NCI-H2107 (cell line): Measurements from ENCODE around the gene ZNF195.
"Not testable (repeated sequence)": the region's sequence is repeated elsewhere in the genome, so short reads cannot be mapped to it uniquely, and the experiment has no call there.

Source experiments
- DNase-seq: peaks from one replicate; lab custom pipeline; 2025; lab: John Stamatoyannopoulos, UW

The ZNF195 gene

DNA sequence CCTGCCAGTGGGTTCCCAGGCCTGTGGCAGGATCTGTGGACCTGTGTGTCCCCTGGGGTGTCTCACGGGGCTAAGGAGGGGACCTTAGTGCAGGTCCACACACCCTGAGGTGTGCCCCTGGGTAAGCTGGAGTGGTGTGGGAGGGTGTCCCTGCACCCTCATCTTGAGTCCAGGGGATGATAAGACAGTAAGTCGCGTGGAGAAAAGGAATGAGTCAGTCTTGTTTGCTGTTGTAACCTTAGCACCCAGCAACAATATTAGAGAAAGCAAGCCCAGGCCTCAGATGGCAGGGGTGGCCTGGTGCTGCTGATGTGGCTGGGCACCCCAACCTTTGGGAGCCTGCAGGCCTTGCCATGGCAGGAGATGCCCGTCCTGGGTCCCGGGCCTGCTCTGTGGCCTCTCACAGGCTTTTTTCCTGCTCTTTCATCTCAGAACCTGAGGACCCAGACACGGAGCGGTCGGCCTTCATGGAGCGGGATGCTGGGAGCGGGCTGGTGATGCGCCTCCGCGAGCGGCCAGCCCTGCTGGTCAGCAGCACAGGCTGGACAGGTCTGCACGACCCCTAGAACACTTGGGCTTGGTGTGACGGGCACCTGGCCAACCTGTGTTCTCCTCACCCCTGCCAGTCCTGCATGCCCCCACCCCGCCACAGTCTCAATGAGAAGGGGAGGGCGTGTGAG is 23.4 kb upstream of the ZNF195 start:
- not testable (repeated sequence) for DNase-seq

DNA sequence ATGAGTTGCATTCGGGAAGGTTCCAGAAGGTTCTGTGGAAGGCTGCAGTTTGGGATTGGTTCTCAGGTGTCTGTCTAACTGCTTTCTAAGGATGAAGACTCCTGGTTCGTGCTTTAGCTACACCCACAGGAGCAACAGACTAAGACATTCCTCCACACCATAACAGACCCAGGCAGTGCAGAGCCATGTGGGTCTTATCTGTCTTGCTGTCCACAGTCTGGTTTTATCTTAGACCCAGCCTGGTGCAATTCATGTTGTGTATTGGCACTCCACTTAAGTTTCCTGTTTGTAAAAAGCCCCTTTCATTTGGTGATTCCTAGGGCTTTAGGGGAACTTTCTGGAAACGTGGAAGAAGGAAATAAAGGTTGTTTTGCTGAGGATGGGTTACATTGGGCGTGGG is 22.1 kb upstream of the ZNF195 start:
- not testable (repeated sequence) for DNase-seq

DNA sequence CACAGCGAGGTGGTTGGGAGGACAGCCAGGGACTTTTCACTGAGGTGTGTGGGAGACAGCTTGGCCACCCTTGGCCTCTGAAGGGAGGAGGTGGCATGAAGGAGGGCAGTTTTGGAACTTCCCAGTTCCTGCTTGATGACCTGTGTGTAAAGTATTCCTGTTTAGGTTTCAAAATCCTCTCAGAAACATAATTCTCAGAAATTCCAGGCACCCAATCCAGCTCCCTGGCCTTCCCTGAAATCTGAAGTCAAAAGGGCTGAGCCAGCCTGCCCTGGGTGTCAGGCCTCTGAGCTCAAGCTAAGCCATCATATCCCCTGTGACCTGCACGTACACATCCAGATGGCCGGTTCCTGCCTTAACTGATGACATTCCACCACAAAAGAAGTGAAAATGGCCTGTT is 19.6 kb upstream of the ZNF195 start:
- DNase-seq = not testable (repeated sequence)

DNA sequence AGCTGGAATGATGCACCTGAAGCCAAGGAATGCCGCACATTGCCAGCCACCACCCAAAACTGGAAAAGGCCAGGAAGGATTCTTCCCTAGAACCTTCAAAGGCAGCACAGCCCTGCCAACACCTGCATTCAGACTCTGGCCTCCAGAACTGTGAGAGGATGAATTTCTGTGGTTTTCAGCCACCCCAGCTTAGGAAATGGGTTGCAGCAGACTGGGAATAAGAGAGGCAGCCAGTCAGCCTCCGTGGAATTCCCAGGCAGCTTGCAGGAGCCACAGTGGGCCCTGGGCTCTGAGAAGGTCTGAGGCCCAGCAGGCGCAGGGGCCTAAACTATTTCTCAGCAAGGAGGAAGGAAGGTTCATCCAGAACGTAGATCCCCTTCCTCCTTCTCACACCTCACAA is 19.2 kb upstream of the ZNF195 start:
- not testable (repeated sequence) for DNase-seq

DNA sequence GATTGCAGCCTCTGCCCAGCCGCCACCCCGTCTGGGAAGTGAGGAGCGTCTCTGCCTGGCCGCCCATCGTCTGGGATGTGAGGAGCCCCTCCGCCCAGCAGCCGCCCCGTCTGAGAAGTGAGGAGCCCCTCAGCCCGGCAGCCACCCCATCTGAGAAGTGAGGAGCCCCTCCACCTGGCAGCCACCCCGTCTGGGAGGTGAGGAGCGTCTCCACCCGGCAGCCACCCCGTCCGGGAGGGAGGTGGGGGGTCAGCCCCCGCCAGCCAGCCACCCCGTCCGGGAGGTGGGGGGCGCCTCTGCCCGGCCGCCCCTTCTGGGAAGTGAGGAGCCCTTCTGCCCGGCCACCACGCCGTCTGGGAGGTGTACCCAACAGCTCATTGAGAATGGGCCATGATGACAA is 18.3 kb upstream of the ZNF195 start:
- DNase-seq = not testable (repeated sequence)

DNA sequence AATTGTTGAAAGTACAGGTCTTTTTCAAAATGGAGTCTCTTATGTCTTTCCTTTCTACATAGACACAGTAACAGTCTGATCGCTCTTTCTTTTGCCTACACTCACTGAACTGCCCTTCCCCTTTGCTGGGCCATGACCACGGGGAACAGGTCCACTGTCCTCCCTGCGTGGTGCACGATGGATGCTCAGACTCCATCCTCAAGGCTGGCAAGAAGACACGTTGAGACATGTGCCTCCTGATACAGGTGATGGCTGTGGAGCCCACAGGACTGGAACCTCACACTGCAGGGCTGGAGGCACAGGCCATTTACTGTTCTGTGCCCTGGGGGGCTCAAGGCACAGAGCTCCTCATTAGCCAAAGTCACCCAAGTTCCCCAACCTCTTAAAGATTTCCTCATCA is 16.5 kb upstream of the ZNF195 start:
- DNase-seq = not testable (repeated sequence)

DNA sequence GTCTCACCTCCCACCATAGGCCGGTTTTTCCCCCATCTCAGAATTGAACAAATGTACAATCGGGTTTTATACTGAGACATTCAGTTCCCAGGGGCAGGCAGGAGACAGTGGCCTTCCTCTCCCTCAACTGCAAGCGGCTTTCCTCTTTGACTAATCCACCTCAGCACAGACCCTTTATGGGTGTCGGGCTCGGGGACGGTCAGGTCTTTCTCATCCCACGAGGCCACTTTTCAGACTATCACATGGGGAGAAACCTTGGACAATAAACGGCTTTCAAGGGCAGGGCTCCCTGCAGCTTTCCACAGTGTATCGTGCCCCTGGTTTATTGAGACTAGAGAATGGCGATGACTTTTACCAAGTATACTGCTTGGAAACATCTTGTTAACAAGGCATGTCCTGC is 16.0 kb upstream of the ZNF195 start:
- not testable (repeated sequence) for DNase-seq

DNA sequence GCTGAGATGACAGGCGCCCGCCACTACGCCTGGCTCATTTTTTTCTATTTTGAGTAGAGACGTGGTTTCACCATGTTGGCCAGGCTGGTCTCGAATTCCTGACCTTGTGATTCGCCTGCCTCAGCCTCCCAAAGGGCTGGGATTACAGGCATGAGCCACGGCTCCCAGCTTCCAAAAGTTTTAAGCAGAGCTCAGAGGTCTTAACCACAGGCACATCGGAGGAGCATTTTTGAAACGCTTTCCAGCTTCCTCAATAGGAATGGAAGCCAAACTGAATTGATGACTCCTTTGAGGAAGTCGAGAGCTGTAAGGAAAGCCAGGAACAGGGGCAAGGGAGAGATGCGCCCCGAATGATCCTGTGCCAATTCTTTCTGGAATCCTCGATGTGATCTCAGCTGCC is 14.5 kb upstream of the ZNF195 start:
- not testable (repeated sequence) for DNase-seq

DNA sequence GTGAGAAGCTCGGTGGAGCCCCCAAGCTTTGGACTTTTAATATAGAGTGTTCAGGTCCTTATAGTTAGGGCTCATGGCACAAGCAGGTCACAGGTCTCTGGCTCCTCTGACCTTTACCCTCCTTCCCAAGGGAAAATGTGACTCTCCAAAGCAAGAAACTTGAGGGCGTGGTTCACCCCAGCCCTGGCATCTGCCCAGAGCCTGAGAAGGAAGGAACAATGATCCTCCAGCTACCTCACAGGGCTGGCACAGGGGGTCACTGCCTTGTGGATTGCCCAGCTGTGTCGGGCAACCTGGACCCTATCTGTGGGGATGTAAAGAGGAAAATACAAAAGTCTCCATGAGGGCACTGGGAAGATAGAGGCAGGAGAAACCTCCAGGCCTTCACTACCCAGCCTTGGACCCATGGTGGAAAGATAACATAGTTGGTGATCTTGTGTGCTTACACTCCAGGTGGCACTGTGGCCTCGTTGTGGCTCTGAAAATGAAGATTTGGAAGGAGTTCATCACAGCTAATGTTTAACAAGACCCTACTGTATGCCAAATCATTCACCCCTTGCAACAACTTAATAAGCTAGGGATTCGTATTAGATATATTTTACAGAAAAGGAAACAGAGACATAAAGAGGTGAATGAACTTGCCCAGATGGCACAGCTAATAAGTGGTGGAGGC is 3.8 kb upstream of the ZNF195 start:
- DNase-seq = no peak

DNA sequence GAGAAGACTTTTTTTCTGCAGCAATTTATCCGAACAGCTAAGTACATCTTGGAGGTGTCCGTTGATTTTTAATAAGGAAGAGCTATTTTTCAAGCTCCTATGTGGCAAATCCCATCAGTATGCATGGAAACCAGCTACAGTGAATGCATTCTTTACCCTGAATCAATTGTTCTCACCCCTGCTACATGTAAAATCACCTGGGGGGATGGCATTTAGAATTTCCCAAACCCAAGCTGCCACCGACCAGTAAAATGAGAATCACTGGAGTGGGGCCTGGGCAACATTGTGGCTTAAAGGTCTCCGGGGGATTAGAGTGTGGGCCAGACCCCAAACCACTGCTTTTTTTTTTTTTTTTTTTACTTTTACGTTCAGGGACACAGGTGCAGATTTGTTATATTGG is 2.8 kb upstream of the ZNF195 start:
- DNase-seq = no peak

DNA sequence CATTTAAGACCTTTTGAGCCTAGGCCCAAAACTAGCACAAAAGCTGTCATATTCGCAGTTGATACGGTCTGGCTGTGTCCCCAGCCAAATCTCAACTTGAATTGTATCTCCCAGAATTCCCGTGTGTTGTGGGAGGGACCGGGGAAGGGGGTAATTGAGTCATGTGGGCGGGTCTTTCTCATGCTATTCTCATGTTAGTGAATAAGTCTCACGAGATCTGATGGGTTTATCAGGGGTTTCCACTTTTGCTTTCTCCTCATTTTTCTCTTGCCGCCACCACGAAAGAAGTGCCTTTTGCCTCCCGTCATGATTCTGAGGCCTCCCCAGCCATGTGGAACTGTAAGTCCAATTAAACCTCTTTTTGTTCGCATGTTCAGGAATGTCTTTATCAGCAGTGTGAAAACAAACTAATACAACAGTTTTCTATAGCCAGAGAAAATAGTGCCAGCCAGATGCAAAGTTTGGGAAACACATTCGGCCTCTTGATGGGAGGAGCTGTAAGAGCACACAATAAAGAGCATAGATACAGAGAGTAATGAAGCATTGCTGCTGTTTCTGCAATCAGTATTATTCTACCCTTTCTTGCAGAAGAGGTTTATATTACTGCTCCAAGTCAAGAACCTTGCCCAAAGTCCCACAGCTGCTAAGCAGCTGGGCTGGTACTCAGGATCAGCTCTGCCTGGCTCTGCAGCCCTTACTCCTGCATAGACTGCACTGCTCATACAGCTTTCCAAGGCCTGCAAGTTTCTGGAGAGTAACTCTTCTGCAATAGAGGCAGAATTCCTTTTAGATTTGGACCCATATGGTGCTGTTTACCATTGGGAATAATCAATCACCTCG is 2.0 kb upstream of the ZNF195 start:
- no peak for DNase-seq

DNA sequence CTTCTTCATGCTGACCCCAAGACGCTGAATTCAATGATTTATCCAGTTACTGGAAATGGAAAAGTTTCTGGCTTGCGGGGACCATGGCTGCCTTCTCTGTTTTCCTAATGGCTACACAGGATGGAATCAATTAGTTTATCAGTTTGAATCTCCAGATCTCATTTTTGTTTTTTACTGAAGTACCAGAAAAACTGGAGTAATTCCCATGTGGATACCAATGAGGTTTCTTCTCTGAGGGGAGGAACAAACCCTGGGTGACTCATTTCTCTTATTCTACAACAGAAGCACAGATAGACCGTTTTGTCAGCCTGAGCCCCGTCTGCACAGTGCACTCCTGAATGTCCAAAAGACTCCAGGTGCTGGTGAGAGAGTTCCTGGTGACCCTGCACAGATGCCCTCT is 3.4 kb downstream of the ZNF195 start:
- no peak for DNase-seq

DNA sequence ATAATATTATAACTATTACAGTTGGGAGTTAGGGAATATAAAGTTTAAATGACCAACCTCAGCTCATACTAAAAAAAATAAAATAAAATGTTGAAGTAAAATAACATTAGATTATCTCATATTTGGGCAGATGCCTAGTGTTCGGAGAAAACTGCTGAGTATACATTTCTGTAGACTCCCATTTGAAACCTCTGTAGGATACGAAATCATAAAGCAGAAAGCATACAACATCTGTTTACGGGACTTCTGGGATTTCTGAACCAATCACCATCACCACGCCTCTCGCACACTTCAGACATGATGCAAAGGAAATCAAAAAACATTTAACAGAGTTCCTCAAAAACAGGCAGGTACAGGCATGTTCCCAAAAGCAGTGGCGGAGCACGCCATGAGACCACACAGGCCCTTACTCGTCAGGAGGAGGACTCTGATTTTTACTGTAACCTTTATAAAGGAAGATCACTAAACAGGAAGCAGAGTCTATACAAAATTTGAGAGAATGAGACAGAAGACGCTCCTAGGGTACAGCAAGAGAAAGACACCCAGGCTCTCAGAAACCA is 8.6 kb downstream of the ZNF195 start:
- no peak for DNase-seq

DNA sequence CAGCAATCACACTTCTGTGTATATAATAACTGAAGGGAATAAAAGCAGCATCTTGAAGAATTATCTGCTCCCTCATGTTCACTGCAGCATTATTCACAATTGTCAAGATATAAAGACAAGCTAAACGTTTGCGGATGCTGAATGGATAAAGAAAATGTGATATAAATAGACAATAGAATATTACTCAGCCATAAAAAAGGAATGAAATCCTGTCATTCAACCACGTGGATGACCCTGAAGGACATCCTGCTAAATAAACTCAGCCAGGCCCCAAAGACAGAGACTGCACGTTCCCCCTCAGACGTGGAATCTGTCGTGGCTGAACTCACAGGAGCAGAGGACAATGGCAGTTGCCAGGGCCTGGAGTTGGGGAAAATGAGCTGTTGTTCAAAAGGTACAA is 9.6 kb downstream of the ZNF195 start:
- no peak for DNase-seq

DNA sequence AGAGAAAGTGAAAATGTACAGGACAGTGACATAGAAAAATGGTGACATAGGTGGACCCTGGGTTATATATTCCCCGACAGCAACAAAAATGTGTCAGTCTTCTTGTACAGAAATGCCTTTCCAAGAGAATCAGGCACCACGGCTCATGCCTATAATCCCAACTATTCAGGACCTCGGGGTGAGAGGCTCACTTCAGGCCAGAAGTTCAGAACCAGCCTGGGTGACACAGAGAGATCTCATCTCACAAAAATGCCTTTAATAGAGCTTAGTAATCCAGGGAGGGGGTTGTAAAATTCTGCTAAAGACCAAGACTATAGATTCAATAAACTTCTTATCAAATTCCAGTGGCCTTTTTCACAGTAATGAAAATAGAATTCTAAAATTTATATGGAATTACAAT is 10.7 kb downstream of the ZNF195 start:
- no peak for DNase-seq

DNA sequence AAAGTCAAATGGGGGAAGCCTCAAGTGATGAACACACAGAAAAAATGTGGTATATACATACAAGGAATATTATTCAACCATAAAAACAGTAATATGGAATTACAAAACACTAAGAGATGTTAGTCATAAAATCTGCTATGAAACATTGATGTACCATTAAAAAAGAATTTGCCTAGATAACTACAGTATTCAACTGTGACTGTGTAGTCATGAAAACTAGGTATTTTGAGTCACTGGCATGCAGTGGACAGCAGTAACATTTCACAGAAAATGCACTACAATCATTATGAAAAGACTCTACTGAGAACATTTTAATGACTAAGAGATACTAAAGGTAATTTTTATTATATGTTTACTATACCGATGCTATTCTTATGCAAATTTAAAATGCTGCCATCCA is 11.7 kb downstream of the ZNF195 start:
- no peak for DNase-seq

DNA sequence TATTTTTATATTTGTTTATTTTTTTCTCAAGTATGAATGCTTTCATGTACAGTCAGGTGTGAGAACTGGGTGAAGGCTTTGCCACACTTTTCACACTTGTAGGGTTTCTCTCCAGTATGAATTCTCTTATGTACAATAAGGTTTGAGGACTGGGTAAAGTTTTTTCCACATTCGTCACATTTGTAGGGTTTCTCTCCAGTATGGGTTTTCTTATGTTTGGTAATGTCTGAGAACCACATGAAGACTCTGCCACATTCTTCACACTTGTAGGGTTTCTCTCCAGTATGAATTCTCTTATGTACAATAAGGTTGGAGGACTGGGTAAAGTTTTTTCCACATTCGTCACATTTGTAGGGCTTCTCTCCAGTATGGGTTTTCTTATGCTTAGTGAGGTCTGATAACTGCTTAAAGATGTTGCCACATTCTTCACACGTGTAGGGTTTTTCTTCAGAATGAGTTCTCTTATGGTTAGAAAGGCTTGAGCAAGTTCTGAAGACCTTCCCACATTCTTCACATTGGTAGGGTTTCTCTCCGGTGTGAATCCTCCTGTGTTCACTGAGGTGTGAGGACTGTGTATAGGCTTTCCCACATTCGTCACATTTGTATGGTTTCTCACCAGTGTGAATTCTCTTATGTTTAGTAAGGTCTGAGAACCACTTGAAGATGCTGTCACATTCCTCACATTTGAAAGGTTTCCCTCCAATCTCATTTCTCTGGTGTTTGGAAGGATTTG is 19.7 kb downstream of the ZNF195 start:
- DNase-seq = no peak

DNA sequence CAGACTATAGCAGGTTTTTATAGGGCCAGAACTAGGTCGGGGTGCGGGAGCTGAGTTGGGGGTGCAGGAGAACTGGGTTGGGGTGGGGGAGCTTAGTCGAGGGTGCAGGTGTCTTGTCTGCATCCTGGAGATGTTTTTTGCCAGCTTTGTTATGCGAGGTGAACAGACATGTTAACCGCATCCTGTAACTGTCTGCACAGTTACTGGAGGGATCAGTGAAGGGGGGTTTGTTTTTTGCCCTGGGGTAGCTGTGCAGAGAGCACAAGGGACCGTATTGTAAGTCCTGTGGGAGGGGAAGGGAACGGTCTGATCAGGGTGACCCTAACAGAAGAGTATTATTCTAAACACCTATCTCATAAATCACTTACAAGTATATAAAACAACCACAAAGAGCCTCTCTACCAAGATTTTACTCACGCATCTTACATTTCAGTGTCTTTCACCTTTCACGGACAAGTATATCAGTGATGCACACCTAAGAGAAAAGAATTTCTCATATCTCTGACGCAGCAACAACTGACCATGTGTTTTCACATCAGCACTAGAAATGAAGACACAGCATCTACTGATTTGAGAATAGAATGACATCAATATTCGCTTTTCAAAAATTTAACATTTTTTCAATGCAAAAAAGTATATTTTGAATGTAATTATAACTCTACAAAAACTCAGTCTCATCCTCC is 20.8 kb downstream of the ZNF195 start:
- no peak for DNase-seq

DNA sequence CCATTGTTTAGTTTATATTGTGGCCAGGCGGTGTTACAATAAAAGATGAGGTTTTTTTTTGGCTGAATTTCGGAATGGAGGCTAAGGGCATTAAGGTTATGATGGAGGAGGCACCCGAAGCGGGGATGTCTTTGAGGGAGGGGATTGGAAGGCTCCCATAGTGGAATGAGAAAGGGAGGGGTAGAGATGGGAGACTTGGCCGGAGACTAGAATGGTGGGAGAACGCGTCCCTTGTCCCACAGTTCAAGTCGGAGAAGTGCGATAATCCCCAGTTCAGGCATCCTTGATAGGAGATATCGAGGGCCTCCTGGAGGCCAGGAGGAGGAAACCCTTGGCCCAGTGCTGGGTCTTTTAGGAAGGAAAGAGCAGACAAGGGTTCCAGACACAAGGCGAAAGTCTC is 21.6 kb downstream of the ZNF195 start:
- DNase-seq = no peak

DNA sequence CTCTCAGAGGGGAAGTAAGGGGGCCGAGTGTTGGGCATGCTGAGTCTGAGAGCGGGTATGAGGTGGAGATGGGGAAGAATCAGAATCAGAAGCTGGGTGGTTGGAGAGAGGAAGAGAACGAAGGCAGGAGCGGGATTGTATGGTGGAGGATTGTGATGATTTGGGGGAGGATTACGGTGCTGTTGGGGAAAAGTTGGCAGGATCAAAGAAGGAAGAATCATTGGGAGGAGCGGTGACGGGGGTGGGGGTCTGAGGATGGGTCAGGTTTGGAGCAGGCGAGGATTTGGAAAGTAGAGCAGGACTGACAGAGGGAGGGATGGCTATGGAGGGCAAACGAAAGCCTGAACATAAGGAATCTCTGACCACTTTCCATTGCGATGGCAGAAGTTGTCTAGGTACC is 22.1 kb downstream of the ZNF195 start:
- no peak for DNase-seq

DNA sequence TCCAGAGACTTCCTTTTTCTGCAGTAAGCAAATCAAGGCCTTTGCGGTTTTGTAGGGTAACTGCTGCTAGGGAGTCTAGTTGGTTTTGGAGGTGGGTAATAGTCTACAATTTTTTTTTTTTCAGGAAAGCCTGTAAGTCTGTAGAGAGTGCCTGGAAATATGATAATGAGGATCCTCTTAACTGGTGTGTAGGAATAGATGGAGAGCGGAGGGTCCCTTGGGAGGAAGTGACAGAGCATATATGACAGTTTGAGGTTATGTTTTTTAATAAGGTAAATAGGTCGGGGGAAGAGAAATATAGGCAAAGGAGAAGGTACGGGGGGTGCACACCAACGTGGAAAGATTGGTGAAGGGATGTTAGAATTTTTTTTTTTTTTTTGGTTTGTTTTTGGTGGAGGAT is 25.9 kb downstream of the ZNF195 start:
- DNase-seq = no peak
